GM23338 (cell line): Measurements from ENCODE around the gene UQCC2. TPM values are rescaled to one million over a fixed set of nuclear protein-coding genes. Genes with fewer than 3 reads are reported as not detected.

Source experiments
- ATAC-seq: fragments of 200-7000 bp; cut with Tn5 transposase; 3 replicates; pipeline ENCODE4 v1.9.1; 2020
- DNase-seq: peaks from one replicate; pipeline ENCODE4 v3.0.0-alpha.2; 2015; ENCODE audit warnings: low spot score
- H2AFZ ChIP-seq: fragments of 200-600 bp; sonication (generic); 2 replicates; pipeline ENCODE4 v1.8.0; 2016; ENCODE audit warnings: antibody characterized with exemption, mild to moderate bottlenecking, moderate library complexity
- H3F3A ChIP-seq: fragments of 200-600 bp; sonication (generic); replicated peaks from 2 replicates; pipeline ENCODE4 v1.8.0; 2017; ENCODE audit warnings: antibody characterized with exemption, mixed run types, low read depth
- H3K27ac ChIP-seq: fragments of 200-600 bp; sonication (generic); 2 replicates; pipeline ENCODE4 v1.6.1; 2016; ENCODE audit warnings: low read depth
- H3K27me3 ChIP-seq: fragments of 200-600 bp; sonication (generic); 2 replicates; pipeline ENCODE4 v1.8.0; 2016; ENCODE audit warnings: mild to moderate bottlenecking, mixed run types, moderate library complexity; ENCODE audit not compliant: insufficient read depth
- H3K36me3 ChIP-seq: fragments of 200-600 bp; sonication (generic); 2 replicates; pipeline ENCODE4 v1.8.0; 2016; ENCODE audit warnings: mild to moderate bottlenecking; ENCODE audit not compliant: insufficient read depth
- H3K4me1 ChIP-seq: fragments of 200-600 bp; sonication (generic); 2 replicates; pipeline ENCODE4 v1.8.0; 2016; ENCODE audit warnings: mild to moderate bottlenecking, moderate library complexity; ENCODE audit not compliant: insufficient read depth
- H3K4me2 ChIP-seq: fragments of 200-600 bp; sonication (generic); 2 replicates; pipeline ENCODE4 v1.7.1; 2017; ENCODE audit warnings: mixed run types
- H3K4me3 ChIP-seq: fragments of 200-600 bp; sonication (generic); 2 replicates; pipeline ENCODE4 v1.6.1; 2016; ENCODE audit warnings: mixed run types
- H3K79me2 ChIP-seq: fragments of 200-600 bp; sonication (generic); replicated peaks from 2 replicates; pipeline ENCODE4 v1.8.0; 2017; ENCODE audit warnings: mild to moderate bottlenecking; ENCODE audit not compliant: insufficient read depth
- H3K9me2 ChIP-seq: fragments of 200-600 bp; sonication (generic); 2 replicates; pipeline ENCODE4 v1.8.0; 2017; ENCODE audit not compliant: insufficient read depth
- H4K20me1 ChIP-seq: fragments of 200-600 bp; sonication (generic); replicated peaks from 2 replicates; pipeline ENCODE4 v1.8.0; 2017; ENCODE audit warnings: mild to moderate bottlenecking; ENCODE audit not compliant: insufficient read depth
- H3K27ac Mint-ChIP-seq: 2 replicates; pipeline ENCODE4 v1.8.0; 2020; ENCODE audit warnings: inconsistent platforms, mild to moderate bottlenecking, moderate library complexity, mixed read lengths
- H3K27me3 Mint-ChIP-seq: 3 replicates; pipeline ENCODE4 v1.8.0; 2022; ENCODE audit warnings: low read depth, mild to moderate bottlenecking, moderate library complexity, mixed read lengths, inconsistent platforms; ENCODE audit not compliant: insufficient read depth, poor library complexity
- H3K36me3 Mint-ChIP-seq: 3 replicates; pipeline ENCODE4 v1.8.0; 2021; ENCODE audit warnings: low read depth, mild to moderate bottlenecking, inconsistent platforms, moderate library complexity, mixed read lengths
- H3K4me1 Mint-ChIP-seq: 3 replicates; pipeline ENCODE4 v1.8.0; 2020; ENCODE audit warnings: mild to moderate bottlenecking, inconsistent platforms, mixed read lengths
- H3K4me3 Mint-ChIP-seq: 3 replicates; pipeline ENCODE4 v1.8.0; 2021; ENCODE audit warnings: moderate library complexity, mild to moderate bottlenecking, inconsistent platforms, mixed read lengths
- H3K9me3 Mint-ChIP-seq: 3 replicates; pipeline ENCODE4 v1.8.0; 2020; ENCODE audit warnings: moderate library complexity, mild to moderate bottlenecking, inconsistent platforms, mixed read lengths
- CREB1 ChIP-seq: fragments of 250-450 bp; sonication (Bioruptor Pico); IDR thresholded peaks from 2 replicates; pipeline ENCODE4 v1.5.0; 2020; ENCODE audit warnings: low read depth, mild to moderate bottlenecking, moderate library complexity
- EZH2 ChIP-seq: fragments of 200-600 bp; sonication (generic); IDR thresholded peaks from one replicate; pipeline ENCODE4 v1.8.0; 2017; ENCODE audit warnings: antibody characterized with exemption, mild to moderate bottlenecking, low read depth; ENCODE audit not compliant: unreplicated experiment
- EZH2phosphoT487 ChIP-seq: fragments of 200-600 bp; sonication (generic); IDR thresholded peaks from one replicate; pipeline ENCODE4 v1.8.1; 2018; ENCODE audit warnings: antibody characterized with exemption; ENCODE audit not compliant: unreplicated experiment
- NANOG ChIP-seq: IDR thresholded peaks from 2 replicates; pipeline ENCODE4 v1.6.1; 2016; ENCODE audit warnings: antibody characterized with exemption, borderline replicate concordance
- POLR2AphosphoS5 ChIP-seq: IDR thresholded peaks from 2 replicates; pipeline ENCODE4 v1.6.1; 2016; ENCODE audit warnings: antibody characterized with exemption, low read depth
- REST ChIP-seq: IDR thresholded peaks from one replicate; pipeline ENCODE4 v1.6.1; 2018; ENCODE audit warnings: antibody characterized with exemption; ENCODE audit not compliant: unreplicated experiment
- STAT1 ChIP-seq: IDR thresholded peaks from one replicate; pipeline ENCODE4 v1.6.1; 2016; ENCODE audit warnings: antibody characterized with exemption; ENCODE audit not compliant: unreplicated experiment
- ZNF114 ChIP-seq: fragments of 250-450 bp; sonication (Bioruptor Pico); IDR thresholded peaks from 2 replicates; pipeline ENCODE4 v1.5.0; 2020; ENCODE audit warnings: mild to moderate bottlenecking, moderate library complexity
- ZNF331 ChIP-seq: fragments of 250-450 bp; sonication (Bioruptor Pico); IDR thresholded peaks from 2 replicates; pipeline ENCODE4 v1.5.0; 2020; ENCODE audit warnings: low read depth, mild to moderate bottlenecking, moderate library complexity
- polyA plus RNA-seq: library from polyadenylated mRNA; unstranded; fragments of >200 nt; fragmentation: Nextera tagmentation; extraction: Ambion mirVana; gene quantifications from 2 replicates; pipeline ENCODE4 v1.2.1, GENCODE V29; 2016
- total RNA-seq: library from RNA; depleted of rRNA; stranded (reverse); fragments of >200 nt; shearing (Covaris generic); gene quantifications from 2 replicates; pipeline ENCODE4 v1.2.3, GENCODE V29; 2014
- TF ChIP-seq, protein P1 (sequence below): IDR thresholded peaks from 2 replicates; pipeline ENCODE4 v1.6.1; 2016; ENCODE audit warnings: antibody characterized with exemption
- TF ChIP-seq, protein P2 (sequence below): fragments of 250-450 bp; sonication (Bioruptor Pico); IDR thresholded peaks from 2 replicates; pipeline ENCODE4 v1.5.0; 2020; ENCODE audit warnings: mild to moderate bottlenecking, moderate library complexity

Gene UQCC2
- total and polyA plus RNA-seq, 2 experiments from 2014 or later = 48.9 to 379 TPM

DNA sequence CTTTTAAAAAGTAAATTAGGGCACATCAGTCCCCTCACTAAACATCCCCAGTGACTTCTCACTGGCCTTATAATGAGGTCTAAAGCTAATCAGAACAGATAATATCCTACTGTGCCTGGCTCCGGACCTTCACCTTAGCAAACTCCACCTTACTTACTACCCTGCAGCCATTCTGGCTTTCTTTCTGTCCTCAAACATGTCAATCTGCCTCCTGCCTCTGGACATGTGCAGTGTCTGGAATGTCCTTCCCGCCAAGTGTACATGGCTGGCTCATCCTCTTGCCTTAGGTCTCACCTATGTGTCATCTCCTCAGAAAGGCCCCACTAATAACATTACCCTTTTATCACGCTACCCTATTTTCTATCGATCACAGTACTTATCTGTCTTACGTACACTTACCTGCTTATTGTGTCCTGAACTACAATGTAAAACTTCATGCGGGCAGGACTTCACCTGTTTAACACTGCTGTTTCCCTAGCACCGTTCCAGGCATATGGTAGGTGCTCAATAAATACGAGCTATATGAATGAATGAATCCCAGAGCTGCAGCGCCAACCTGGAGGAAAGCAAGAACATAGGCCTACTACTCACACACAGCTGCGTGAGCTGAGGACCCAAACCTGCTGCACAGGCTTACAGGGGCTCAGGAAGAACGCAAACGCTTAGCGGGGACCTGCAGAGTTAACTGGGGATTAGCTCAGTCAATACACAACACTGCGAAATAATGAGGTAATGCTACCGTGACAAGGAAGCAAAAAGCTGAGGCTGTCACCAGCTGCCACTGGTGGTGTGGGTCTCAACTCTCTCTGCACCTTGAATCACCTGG, 991 bp downstream of the UQCC2 start (continued):
- no peak for TF ChIP-seq EZH2phosphoT487
- no peak for TF ChIP-seq POLR2AphosphoS5
- TF ChIP-seq CREB1 (CRISPR knock-in tag) = no peak
- no peak for TF ChIP-seq ZNF114
- no peak for TF ChIP-seq ZNF331 (CRISPR knock-in tag)

DNA sequence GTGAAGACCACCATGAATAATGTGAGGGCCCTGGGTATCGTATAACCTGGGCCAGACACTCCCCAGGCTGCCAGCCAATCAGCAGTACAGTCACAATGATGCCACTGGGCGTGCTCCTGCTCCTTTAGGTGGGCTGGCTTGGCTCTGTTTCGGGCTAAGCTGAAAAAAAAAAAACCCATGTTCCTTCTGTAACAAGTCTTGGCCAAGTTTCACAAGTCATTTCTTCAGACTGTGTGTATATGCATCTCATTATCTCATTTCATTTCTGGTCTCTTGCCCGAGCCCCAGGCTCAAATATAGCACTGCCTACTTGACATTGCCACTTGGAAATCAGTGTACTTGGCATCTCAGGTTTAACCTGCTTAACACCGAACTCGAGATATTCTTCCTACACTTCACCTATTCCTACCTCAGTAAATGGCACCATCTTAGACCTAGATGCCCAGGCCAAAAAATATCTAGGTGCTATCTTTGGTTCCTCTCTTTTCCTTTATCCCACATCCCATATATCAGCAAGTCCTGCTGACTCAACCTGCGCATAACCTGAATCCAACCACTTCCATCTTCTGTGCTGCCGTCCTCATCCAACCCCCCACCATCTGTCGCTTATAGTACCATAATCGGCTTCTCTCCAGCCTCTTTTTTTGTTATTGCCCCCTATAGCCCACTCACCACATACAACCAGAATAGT, 1.8 kb downstream of the UQCC2 start:
- Mint-ChIP-seq H3K9me3 (no peaks in the 10 kb centered on the region), H3K36me3 (peaks cover 40% of the 10 kb centered on the region), H3K4me3 (peak overlapping the region; percentile 31; the same call in 2 of the 3 replicates), H3K27me3 (peaks cover 11% of the 10 kb centered on the region), H3K4me1 (peaks cover 45% of the 10 kb centered on the region), H3K27ac (peak overlapping the region; percentile 36; the same call in 1 of the 2 replicates)
- no peak overlapping the region for H3K27ac ChIP-seq
- peak overlapping the region; percentile 74; the same call in 1 of the 2 replicates for H3K4me3 ChIP-seq
- H3K4me2 ChIP-seq = peak overlapping the region; percentile 80; the same call in 1 of the 2 replicates
- H3K27me3 ChIP-seq = no peaks in the 10 kb centered on the region
- peaks cover 23% of the 10 kb centered on the region for H4K20me1 ChIP-seq
- TF ChIP-seq EZH2 (no peak), NANOG (no peak), REST (no peak), CREB1 (CRISPR knock-in tag) (no peak), STAT1 (no peak), EZH2phosphoT487 (no peak), ZNF331 (CRISPR knock-in tag) (no peak), ZNF114 (no peak)
- TF ChIP-seq, protein P1, sequence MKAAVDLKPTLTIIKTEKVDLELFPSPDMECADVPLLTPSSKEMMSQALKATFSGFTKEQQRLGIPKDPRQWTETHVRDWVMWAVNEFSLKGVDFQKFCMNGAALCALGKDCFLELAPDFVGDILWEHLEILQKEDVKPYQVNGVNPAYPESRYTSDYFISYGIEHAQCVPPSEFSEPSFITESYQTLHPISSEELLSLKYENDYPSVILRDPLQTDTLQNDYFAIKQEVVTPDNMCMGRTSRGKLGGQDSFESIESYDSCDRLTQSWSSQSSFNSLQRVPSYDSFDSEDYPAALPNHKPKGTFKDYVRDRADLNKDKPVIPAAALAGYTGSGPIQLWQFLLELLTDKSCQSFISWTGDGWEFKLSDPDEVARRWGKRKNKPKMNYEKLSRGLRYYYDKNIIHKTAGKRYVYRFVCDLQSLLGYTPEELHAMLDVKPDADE = no peak
- TF ChIP-seq, protein P2, sequence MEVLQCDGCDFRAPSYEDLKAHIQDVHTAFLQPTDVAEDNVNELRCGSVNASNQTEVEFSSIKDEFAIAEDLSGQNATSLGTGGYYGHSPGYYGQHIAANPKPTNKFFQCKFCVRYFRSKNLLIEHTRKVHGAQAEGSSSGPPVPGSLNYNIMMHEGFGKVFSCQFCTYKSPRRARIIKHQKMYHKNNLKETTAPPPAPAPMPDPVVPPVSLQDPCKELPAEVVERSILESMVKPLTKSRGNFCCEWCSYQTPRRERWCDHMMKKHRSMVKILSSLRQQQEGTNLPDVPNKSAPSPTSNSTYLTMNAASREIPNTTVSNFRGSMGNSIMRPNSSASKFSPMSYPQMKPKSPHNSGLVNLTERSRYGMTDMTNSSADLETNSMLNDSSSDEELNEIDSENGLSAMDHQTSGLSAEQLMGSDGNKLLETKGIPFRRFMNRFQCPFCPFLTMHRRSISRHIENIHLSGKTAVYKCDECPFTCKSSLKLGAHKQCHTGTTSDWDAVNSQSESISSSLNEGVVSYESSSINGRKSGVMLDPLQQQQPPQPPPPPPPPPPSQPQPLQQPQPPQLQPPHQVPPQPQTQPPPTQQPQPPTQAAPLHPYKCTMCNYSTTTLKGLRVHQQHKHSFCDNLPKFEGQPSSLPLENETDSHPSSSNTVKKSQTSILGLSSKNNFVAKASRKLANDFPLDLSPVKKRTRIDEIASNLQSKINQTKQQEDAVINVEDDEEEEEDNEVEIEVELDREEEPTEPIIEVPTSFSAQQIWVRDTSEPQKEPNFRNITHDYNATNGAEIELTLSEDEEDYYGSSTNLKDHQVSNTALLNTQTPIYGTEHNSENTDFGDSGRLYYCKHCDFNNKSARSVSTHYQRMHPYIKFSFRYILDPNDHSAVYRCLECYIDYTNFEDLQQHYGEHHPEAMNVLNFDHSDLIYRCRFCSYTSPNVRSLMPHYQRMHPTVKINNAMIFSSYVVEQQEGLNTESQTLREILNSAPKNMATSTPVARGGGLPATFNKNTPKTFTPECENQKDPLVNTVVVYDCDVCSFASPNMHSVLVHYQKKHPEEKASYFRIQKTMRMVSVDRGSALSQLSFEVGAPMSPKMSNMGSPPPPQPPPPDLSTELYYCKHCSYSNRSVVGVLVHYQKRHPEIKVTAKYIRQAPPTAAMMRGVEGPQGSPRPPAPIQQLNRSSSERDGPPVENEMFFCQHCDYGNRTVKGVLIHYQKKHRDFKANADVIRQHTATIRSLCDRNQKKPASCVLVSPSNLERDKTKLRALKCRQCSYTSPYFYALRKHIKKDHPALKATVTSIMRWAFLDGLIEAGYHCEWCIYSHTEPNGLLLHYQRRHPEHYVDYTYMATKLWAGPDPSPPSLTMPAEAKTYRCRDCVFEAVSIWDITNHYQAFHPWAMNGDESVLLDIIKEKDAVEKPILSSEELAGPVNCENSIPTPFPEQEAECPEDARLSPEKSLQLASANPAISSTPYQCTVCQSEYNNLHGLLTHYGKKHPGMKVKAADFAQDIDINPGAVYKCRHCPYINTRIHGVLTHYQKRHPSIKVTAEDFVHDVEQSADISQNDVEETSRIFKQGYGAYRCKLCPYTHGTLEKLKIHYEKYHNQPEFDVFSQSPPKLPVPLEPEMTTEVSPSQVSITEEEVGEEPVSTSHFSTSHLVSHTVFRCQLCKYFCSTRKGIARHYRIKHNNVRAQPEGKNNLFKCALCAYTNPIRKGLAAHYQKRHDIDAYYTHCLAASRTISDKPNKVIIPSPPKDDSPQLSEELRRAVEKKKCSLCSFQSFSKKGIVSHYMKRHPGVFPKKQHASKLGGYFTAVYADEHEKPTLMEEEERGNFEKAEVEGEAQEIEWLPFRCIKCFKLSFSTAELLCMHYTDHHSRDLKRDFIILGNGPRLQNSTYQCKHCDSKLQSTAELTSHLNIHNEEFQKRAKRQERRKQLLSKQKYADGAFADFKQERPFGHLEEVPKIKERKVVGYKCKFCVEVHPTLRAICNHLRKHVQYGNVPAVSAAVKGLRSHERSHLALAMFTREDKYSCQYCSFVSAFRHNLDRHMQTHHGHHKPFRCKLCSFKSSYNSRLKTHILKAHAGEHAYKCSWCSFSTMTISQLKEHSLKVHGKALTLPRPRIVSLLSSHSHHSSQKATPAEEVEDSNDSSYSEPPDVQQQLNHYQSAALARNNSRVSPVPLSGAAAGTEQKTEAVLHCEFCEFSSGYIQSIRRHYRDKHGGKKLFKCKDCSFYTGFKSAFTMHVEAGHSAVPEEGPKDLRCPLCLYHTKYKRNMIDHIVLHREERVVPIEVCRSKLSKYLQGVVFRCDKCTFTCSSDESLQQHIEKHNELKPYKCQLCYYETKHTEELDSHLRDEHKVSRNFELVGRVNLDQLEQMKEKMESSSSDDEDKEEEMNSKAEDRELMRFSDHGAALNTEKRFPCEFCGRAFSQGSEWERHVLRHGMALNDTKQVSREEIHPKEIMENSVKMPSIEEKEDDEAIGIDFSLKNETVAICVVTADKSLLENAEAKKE (CRISPR knock-in tag) = no peak
- H3K79me2 ChIP-seq = peaks cover 13% of the 10 kb centered on the region
- H3K9me2 ChIP-seq = no peaks in the 10 kb centered on the region
- no peaks in the 10 kb centered on the region; the same call in 1 of the 2 replicates for H3F3A ChIP-seq
- H2AFZ ChIP-seq = no peak overlapping the region
- peaks cover 21% of the 10 kb centered on the region for H3K36me3 ChIP-seq
- peaks cover 10% of the 10 kb centered on the region for H3K4me1 ChIP-seq
- DNase-seq = no peak
- ATAC-seq = no peak
